ENCODE measurements around the gene FARP2.
A peak's percentile ranks its signal among the peaks of the same experiment; 100 is the strongest.

The FARP2 gene

GRCh38 chr2:241508240-241509154 lies 152.4 kb downstream of the FARP2 start, which contains the start of gene STK25:
Gene STK25, minus strand, starts transcription at chr2:241508584. Its CDS starts 549 bp downstream, at chr2:241508035.
- Histone ChIP-seq H3K27me3 (ENCODE audit: control insufficient read depth in 1 of 2, insufficient read depth in 2 of 2, low read length in 2 of 2) (no peaks in the 10 kb centered on the region), H3K4me1 (ENCODE audit: control insufficient read depth in 1 of 2, insufficient read depth in 2 of 2, low read length in 2 of 2) (peaks cover 19 to 29% of the 10 kb centered on the region in 2 donors), H3K9me3 (ENCODE audit: control insufficient read depth in 1 of 2, low read length in 2 of 2) (no peaks in the 10 kb centered on the region), H3K36me3 (ENCODE audit: control insufficient read depth in 1 of 2, insufficient read depth in 2 of 2, low read length in 2 of 2) (peaks cover 0 to 8% of the 10 kb centered on the region in 2 donors), H3K4me3 (ENCODE audit: low read depth in 1 of 2, low read length in 2 of 2) (peak within 1 kb of the TSS; percentile 80 to 93), H3K9ac (ENCODE audit: low read depth in 1 of 2, low read length in 2 of 2) (peak within 1 kb of the TSS; percentile 75 to 81), H3K27ac (ENCODE audit: low read depth, low read length) (peak within 1 kb of the TSS; percentile 55)

GRCh38 chr2:241509155-241509784 lies 153.2 kb downstream of the FARP2 start:
- Histone ChIP-seq H3K36me3 (ENCODE audit: control insufficient read depth in 1 of 2, insufficient read depth in 2 of 2, low read length in 2 of 2) (peaks cover 0 to 4% of the 10 kb centered on the region in 2 donors), H3K27me3 (ENCODE audit: control insufficient read depth in 1 of 2, insufficient read depth in 2 of 2, low read length in 2 of 2) (no peaks in the 10 kb centered on the region), H3K27ac (ENCODE audit: low read depth, low read length) (peak overlapping the region; percentile 55), H3K4me1 (ENCODE audit: control insufficient read depth in 1 of 2, insufficient read depth in 2 of 2, low read length in 2 of 2) (peaks cover 19 to 29% of the 10 kb centered on the region in 2 donors), H3K4me3 (ENCODE audit: low read depth in 1 of 2, low read length in 2 of 2) (peak overlapping the region; percentile 80 to 93), H3K9me3 (ENCODE audit: control insufficient read depth in 1 of 2, low read length in 2 of 2) (no peaks in the 10 kb centered on the region), H3K9ac (ENCODE audit: low read depth in 1 of 2, low read length in 2 of 2) (peak overlapping the region; percentile 75 to 81)

GRCh38 chr2:241511091-241511741 lies 155.1 kb downstream of the FARP2 start:
- no peaks in the 10 kb centered on the region for H3K9me3 ChIP-seq (ENCODE audit: control insufficient read depth in 1 of 2, low read length in 2 of 2)
- no peak overlapping the region for H3K4me3 ChIP-seq (ENCODE audit: low read depth in 1 of 2, low read length in 2 of 2)
- peaks cover 26 to 29% of the 10 kb centered on the region in 2 donors for H3K4me1 ChIP-seq (ENCODE audit: control insufficient read depth in 1 of 2, insufficient read depth in 2 of 2, low read length in 2 of 2)
- no peak overlapping the region for H3K9ac ChIP-seq (ENCODE audit: low read depth in 1 of 2, low read length in 2 of 2)
- H3K27me3 ChIP-seq (ENCODE audit: control insufficient read depth in 1 of 2, insufficient read depth in 2 of 2, low read length in 2 of 2): no peaks in the 10 kb centered on the region
- H3K36me3 ChIP-seq (ENCODE audit: control insufficient read depth in 1 of 2, insufficient read depth in 2 of 2, low read length in 2 of 2): no peaks in the 10 kb centered on the region
- no peak overlapping the region for H3K27ac ChIP-seq (ENCODE audit: low read depth, low read length)

DNA sequence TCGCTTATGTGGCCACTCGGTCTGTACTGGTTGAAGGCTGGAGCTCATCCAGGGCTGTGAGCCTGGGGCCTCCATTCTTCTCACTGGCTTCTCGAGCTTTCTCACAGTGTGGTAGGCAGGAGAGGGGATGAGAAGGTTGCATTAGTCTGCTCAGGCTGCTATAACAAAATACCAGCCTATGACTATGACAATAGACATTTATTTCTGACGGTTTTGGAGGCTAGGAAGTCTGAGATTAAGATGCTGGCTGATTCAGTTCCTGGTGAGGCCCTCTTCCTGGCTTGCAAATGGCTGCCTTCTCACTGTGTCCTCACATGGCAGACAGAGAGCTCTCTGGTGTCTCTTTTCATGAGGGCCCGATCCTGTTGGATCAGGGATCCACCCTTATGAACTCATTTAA lies 158.5 kb downstream of the FARP2 start:
- Histone ChIP-seq H3K4me1 (ENCODE audit: control insufficient read depth in 1 of 2, insufficient read depth in 2 of 2, low read length in 2 of 2) (peaks cover 8 to 13% of the 10 kb centered on the region in 2 donors), H3K9ac (ENCODE audit: low read depth in 1 of 2, low read length in 2 of 2) (no peak overlapping the region), H3K9me3 (ENCODE audit: control insufficient read depth in 1 of 2, low read length in 2 of 2) (no peaks in the 10 kb centered on the region), H3K4me3 (ENCODE audit: low read depth in 1 of 2, low read length in 2 of 2) (no peak overlapping the region), H3K27ac (ENCODE audit: low read depth, low read length) (no peak overlapping the region), H3K27me3 (ENCODE audit: control insufficient read depth in 1 of 2, insufficient read depth in 2 of 2, low read length in 2 of 2) (no peaks in the 10 kb centered on the region), H3K36me3 (ENCODE audit: control insufficient read depth in 1 of 2, insufficient read depth in 2 of 2, low read length in 2 of 2) (no peaks in the 10 kb centered on the region)

- Histone ChIP-seq H3K36me3 (ENCODE audit: control insufficient read depth in 1 of 2, insufficient read depth in 2 of 2, low read length in 2 of 2) (no peaks in the 10 kb centered on the region), H3K27me3 (ENCODE audit: control insufficient read depth in 1 of 2, insufficient read depth in 2 of 2, low read length in 2 of 2) (no peaks in the 10 kb centered on the region), H3K27ac (ENCODE audit: low read depth, low read length) (no peak overlapping the region), H3K4me1 (ENCODE audit: control insufficient read depth in 1 of 2, insufficient read depth in 2 of 2, low read length in 2 of 2) (peaks cover 8 to 13% of the 10 kb centered on the region in 2 donors), H3K9ac (ENCODE audit: low read depth in 1 of 2, low read length in 2 of 2) (no peak overlapping the region), H3K9me3 (ENCODE audit: control insufficient read depth in 1 of 2, low read length in 2 of 2) (no peaks in the 10 kb centered on the region), H3K4me3 (ENCODE audit: low read depth in 1 of 2, low read length in 2 of 2) (no peak overlapping the region)
Observed at GRCh38 chr2:241514986-241515737, 159.1 kb downstream of the FARP2 start.

DNA sequence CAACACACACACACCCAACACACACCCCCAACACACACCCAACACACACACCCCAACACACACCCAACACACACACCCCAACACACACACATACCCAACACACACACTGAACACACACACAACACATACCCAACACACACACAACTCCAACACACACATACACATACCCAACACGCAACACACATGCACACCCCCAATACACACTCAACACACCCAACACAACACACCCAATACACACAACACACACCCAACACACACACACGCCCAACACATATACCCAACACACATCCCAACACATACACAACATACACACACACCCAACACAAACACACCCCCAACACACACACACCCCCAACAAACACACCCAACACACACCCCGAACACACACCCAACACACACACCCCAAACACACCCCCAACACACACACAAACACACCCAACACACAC lies 160.5 kb downstream of the FARP2 start:
- Histone ChIP-seq H3K9ac (ENCODE audit: low read depth in 1 of 2, low read length in 2 of 2) (no peak overlapping the region), H3K4me3 (ENCODE audit: low read depth in 1 of 2, low read length in 2 of 2) (no peak overlapping the region), H3K4me1 (ENCODE audit: control insufficient read depth in 1 of 2, insufficient read depth in 2 of 2, low read length in 2 of 2) (peaks cover 0 to 8% of the 10 kb centered on the region in 2 donors), H3K36me3 (ENCODE audit: control insufficient read depth in 1 of 2, insufficient read depth in 2 of 2, low read length in 2 of 2) (no peaks in the 10 kb centered on the region), H3K9me3 (ENCODE audit: control insufficient read depth in 1 of 2, low read length in 2 of 2) (no peaks in the 10 kb centered on the region), H3K27ac (ENCODE audit: low read depth, low read length) (no peak overlapping the region), H3K27me3 (ENCODE audit: control insufficient read depth in 1 of 2, insufficient read depth in 2 of 2, low read length in 2 of 2) (peaks cover 0 to 4% of the 10 kb centered on the region in 2 donors)

DNA sequence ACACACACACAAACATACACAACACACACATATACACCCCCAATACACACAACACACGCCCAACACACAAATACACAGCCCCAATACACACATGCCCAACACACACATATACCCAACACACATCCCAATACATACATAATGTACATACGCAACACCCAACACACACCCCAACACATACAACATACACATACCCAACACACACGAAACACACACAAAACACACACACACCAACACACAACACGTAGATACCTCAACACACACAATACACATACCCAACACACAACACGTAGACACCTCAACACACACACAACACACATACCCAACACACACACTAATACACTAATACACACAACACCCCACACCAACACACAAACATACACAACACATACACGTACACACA lies 161.2 kb downstream of the FARP2 start:
- Histone ChIP-seq H3K27ac (ENCODE audit: low read depth, low read length) (no peak overlapping the region), H3K4me3 (ENCODE audit: low read depth in 1 of 2, low read length in 2 of 2) (no peak overlapping the region), H3K36me3 (ENCODE audit: control insufficient read depth in 1 of 2, insufficient read depth in 2 of 2, low read length in 2 of 2) (no peaks in the 10 kb centered on the region), H3K9me3 (ENCODE audit: control insufficient read depth in 1 of 2, low read length in 2 of 2) (no peaks in the 10 kb centered on the region), H3K4me1 (ENCODE audit: control insufficient read depth in 1 of 2, insufficient read depth in 2 of 2, low read length in 2 of 2) (peaks cover 0 to 8% of the 10 kb centered on the region in 2 donors), H3K9ac (ENCODE audit: low read depth in 1 of 2, low read length in 2 of 2) (no peak overlapping the region), H3K27me3 (ENCODE audit: control insufficient read depth in 1 of 2, insufficient read depth in 2 of 2, low read length in 2 of 2) (peaks cover 0 to 4% of the 10 kb centered on the region in 2 donors)

DNA sequence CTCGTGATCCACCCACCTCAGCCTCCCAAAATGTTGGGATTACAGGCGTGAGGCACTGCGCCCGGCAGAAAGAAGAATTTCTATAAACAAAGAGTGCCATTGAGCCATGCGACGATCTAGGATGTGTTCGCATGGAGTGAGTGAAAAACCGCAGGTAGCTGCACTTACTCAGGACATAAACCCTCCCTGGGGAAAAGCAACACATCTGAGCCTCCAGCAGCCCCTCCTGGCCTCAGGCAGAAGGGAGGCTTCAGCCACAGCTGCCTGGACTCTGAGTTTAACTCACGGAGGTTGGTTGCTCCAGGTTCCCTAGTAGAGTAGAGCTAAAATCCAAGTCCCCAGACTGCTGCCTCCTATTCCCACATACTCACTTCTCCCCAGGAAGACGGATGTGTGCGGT lies 163.6 kb downstream of the FARP2 start:
- Histone ChIP-seq H3K9me3 (ENCODE audit: control insufficient read depth in 1 of 2, low read length in 2 of 2) (no peaks in the 10 kb centered on the region), H3K27ac (ENCODE audit: low read depth, low read length) (no peak overlapping the region), H3K9ac (ENCODE audit: low read depth in 1 of 2, low read length in 2 of 2) (no peak overlapping the region), H3K4me1 (ENCODE audit: control insufficient read depth in 1 of 2, insufficient read depth in 2 of 2, low read length in 2 of 2) (peaks cover 0 to 6% of the 10 kb centered on the region in 2 donors), H3K4me3 (ENCODE audit: low read depth in 1 of 2, low read length in 2 of 2) (no peak overlapping the region), H3K27me3 (ENCODE audit: control insufficient read depth in 1 of 2, insufficient read depth in 2 of 2, low read length in 2 of 2) (peaks cover 0 to 4% of the 10 kb centered on the region in 2 donors), H3K36me3 (ENCODE audit: control insufficient read depth in 1 of 2, insufficient read depth in 2 of 2, low read length in 2 of 2) (no peaks in the 10 kb centered on the region)

DNA sequence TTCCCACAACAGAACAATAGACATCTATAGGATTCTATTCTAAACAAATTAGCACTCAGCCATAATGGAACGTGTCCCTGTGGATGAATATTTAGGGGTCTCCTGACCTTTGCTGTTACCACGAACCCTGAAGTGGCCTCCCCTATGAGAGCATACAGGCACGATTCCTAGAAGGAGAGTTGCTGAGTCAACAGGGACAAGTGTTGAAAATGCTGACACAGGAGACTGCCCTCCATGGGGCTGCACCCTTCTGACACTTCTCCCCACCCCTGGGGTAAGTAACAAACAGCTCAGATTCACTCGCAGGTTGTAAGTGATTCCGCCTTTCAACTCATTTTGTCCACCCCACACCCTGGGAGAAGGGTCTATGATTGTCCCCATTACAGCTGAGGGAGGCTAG lies 166.4 kb downstream of the FARP2 start:
- Histone ChIP-seq H3K4me3 (ENCODE audit: low read depth in 1 of 2, low read length in 2 of 2) (no peak overlapping the region), H3K9ac (ENCODE audit: low read depth in 1 of 2, low read length in 2 of 2) (no peak overlapping the region), H3K27me3 (ENCODE audit: control insufficient read depth in 1 of 2, insufficient read depth in 2 of 2, low read length in 2 of 2) (peaks cover 0 to 4% of the 10 kb centered on the region in 2 donors), H3K36me3 (ENCODE audit: control insufficient read depth in 1 of 2, insufficient read depth in 2 of 2, low read length in 2 of 2) (no peaks in the 10 kb centered on the region), H3K27ac (ENCODE audit: low read depth, low read length) (no peak overlapping the region), H3K9me3 (ENCODE audit: control insufficient read depth in 1 of 2, low read length in 2 of 2) (no peaks in the 10 kb centered on the region), H3K4me1 (ENCODE audit: control insufficient read depth in 1 of 2, insufficient read depth in 2 of 2, low read length in 2 of 2) (no peaks in the 10 kb centered on the region)

Measured in duodenal mucosa (tissue), 2 donors.